Lower leg skin (tissue), 4 donors: Measurements from ENCODE around the gene B4GALT2. TPM values are rescaled to one million over a fixed set of nuclear protein-coding genes. Genes with fewer than 3 reads are reported as not detected.

Experiments used
- DNase-seq, 2 donors: peaks; one replicate each; pipeline ENCODE4 v3.0.0-alpha.2; 2019; ENCODE audit warnings: low spot score in 2 of 2
- H3K4me3 ChIP-seq: fragments of 200-600 bp; sonication (generic); 2 replicates; pipeline ENCODE4 v1.5.1; 2017; ENCODE audit warnings: mild to moderate bottlenecking, low read depth; ENCODE audit not compliant: poor library complexity, severe bottlenecking
- POLR2A ChIP-seq, 2 donors: fragments of 450-650 bp; IDR thresholded peaks; one replicate each; pipeline ENCODE4 v1.6.1; 2016 to 2017; ENCODE audit warnings: antibody characterized with exemption in 2 of 2, mild to moderate bottlenecking in 1 of 2, moderate library complexity in 1 of 2
- WGBS, 2 donors: methylation state at CpG; one replicate each; pipeline ENCODE4 v1.1.5; 2018; 5-methylcytosine and 5-hydroxymethylcytosine counted together
- intact Hi-C: fragments of 100-400 bp; cut with DNase I; formaldehyde crosslinking; loops from one replicate; pipeline ENCODE4 v1.15.0; 2023; ENCODE audit warnings: low total_unique reads
- total RNA-seq, 4 donors: library from RNA; depleted of rRNA; stranded (reverse); fragments of >200 nt; gene quantifications; one replicate each; pipeline ENCODE4 v1.1.0, GENCODE V29; 2016
- TF ChIP-seq, protein P1 (sequence below), 3 donors: fragments of 450-650 bp; IDR thresholded peaks; one replicate each; pipeline ENCODE4 v1.5.1; 2016; ENCODE audit warnings: antibody characterized with exemption in 3 of 3, mild to moderate bottlenecking in 3 of 3, moderate library complexity in 2 of 3

The B4GALT2 gene
- total RNA-seq, 4 donors from 2014 or later: 21.6 to 50.5 (median 30.3) TPM

DNA sequence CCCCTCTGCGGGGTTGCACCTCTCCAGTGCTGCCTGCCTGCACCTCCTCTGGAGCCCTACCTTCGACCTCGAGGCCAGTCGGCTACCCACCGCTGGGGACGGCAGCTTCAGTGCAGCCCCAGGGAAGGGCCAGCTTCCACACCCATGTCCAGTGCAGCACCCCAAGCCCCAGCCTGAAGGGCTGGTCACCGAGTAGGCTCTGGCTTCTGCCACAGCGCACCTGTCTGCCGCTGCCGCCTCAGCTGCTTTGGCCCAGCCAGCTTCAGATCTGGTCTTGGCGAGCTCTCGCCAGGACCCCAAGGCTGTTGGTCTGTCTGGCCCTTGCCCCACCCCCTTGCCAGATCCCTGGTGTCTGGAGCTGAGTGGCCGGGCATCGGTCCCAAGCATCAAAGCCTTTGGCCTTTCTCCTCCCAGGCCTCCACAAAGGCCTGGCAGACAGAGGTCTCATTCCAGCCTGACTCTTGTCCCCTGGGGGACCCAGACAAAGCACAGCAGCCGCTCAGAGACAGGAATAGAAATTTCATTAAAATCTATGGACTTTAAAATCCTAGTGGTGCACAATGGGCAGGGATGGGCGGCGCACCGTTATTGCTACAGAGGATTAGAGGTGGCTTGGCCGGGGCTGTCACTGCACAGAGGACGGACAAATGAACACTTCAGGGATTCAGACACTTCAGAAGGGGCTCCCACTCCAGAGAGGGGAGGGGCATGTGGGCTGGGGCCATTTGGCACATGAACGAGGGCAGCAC is 17.1 kb downstream of the B4GALT2 start:
- whole genome bisulfite sequencing, 2 donors: 77 to 81% methylated on average over 13 to 21 of the region's 21 CpGs
- TF ChIP-seq, protein P1, sequence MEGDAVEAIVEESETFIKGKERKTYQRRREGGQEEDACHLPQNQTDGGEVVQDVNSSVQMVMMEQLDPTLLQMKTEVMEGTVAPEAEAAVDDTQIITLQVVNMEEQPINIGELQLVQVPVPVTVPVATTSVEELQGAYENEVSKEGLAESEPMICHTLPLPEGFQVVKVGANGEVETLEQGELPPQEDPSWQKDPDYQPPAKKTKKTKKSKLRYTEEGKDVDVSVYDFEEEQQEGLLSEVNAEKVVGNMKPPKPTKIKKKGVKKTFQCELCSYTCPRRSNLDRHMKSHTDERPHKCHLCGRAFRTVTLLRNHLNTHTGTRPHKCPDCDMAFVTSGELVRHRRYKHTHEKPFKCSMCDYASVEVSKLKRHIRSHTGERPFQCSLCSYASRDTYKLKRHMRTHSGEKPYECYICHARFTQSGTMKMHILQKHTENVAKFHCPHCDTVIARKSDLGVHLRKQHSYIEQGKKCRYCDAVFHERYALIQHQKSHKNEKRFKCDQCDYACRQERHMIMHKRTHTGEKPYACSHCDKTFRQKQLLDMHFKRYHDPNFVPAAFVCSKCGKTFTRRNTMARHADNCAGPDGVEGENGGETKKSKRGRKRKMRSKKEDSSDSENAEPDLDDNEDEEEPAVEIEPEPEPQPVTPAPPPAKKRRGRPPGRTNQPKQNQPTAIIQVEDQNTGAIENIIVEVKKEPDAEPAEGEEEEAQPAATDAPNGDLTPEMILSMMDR (IDR thresholded peaks at IDR 0.05): no peak
- TF ChIP-seq POLR2A (IDR thresholded peaks at IDR 0.05): no peak
- intact Hi-C loops: no loop called here
- DNase-seq: no peak
- no peak overlapping the region for H3K4me3 ChIP-seq

DNA sequence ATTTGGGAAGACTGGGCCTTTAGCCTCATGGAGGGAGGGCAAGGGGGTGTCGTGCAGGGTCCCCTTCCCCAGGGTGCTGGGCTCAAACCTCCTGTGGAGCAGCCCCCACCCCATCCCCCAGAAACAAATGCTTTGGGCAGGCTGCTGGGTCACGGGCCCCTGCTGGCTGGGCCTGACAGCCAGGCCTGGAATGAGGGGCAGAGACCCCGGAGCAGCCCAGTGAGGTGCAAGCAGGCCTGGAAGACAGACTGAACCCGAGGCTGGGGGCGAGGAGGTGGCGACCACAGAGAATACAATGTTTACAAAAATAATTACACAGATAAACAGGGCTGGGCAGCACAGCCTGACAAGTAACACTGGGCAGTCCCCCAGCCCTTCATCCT is 17.7 kb downstream of the B4GALT2 start:
- DNase-seq: no peak
- intact Hi-C loops: no loop called here
- no peak for TF ChIP-seq POLR2A (IDR thresholded peaks at IDR 0.05)
- TF ChIP-seq, protein P1 (IDR thresholded peaks at IDR 0.05): no peak
- WGBS, 2 donors: 61 to 82% methylated on average over 6 of the region's 6 CpGs
- no peak overlapping the region for H3K4me3 ChIP-seq

DNA sequence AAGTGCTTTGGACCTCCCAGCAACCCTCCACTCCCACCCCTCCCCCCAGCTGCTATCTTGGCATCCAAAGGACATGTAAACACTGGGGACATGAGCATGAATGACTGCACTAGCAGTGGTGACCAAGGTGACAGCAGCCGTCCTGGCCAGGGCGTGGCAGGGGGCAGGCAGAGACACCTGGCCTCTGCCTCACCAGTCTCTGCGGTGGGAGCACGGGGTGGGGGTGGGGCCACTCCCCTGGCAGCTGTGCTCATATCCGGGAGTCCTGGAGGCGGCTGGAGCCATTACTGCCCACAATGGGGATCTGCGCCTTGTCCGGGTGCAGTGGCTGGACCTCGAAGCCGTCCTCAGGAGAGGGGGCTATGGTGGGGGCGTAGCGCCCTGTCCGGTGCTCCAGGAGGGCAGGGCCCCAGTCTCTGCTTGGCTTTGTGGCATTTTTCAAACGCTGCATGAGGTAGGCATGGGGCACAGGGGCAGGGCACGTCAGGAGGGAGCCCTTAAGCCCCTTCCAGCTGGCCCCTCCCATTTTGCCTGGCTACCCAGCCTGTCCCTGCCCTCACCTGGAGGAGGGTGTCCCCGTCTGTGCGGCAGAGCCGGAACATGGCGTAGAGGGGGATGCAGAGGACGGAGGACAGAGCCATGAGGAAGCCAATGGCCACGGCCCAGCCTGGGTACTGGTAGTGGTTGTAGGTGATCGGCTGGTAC is 18.4 kb downstream of the B4GALT2 start:
- H3K4me3 ChIP-seq: no peak overlapping the region
- intact Hi-C loops: no loop called here
- DNase-seq: no peak
- WGBS, 2 donors: 89 to 95% methylated on average over 11 to 12 of the region's 22 CpGs
- TF ChIP-seq POLR2A (IDR thresholded peaks at IDR 0.05): no peak
- TF ChIP-seq, protein P1 (IDR thresholded peaks at IDR 0.05): no peak

DNA sequence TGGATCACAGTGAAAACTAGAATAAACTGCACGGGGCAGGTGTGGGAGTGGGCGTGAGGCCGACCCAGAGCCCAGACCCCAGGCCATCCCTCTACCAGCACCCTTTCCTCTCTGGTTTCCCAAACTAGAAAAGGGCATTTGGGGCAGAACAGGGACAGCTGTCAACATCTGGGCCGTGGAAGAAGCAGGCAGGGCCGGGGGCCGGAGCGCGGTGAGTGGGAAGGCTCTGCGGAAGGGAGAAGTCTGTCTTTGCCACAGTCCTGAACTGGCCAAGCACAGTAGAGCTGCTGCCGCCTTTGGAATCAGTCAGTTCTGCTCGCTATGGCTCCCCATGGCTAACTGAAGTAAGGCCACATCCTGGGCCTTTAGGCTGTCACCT is 19.0 kb downstream of the B4GALT2 start:
- no peak for DNase-seq
- intact Hi-C loops: no loop called here
- H3K4me3 ChIP-seq: no peak overlapping the region
- TF ChIP-seq, protein P1 (IDR thresholded peaks at IDR 0.05): no peak
- no peak for TF ChIP-seq POLR2A (IDR thresholded peaks at IDR 0.05)
- WGBS, 2 donors: 87 to 88% methylated on average over 11 of the region's 11 CpGs

DNA sequence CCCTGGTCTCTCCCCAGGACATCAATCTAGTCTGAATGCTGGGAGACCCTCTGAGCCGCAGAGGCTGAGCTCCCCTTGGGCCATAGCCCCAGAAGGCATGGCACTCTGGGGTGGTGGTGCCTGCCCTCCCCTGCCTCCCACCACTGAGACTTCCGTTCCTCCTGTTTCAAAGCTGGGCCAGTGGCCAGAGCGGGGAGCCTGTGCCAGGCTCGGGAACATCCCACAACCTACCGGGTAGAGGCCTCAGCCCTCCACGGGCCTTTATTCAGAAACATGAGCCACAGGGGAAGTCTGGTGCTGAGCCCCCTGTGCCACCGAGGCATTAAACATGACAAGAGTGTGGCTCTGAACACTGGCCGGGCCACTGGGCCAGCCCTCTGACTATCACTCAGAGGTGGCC is 20.4 kb downstream of the B4GALT2 start:
- no peak overlapping the region for H3K4me3 ChIP-seq
- WGBS, 2 donors: 76% methylated on average over 8 of the region's 8 CpGs
- DNase-seq: no peak
- intact Hi-C loops: no loop called here
- TF ChIP-seq POLR2A (IDR thresholded peaks at IDR 0.05): no peak
- TF ChIP-seq, protein P1 (IDR thresholded peaks at IDR 0.05): no peak
